ENCODE results near the gene PDILT.
"Not testable (repeated sequence)": the region's sequence is repeated elsewhere in the genome, so short reads cannot be mapped to it uniquely, and the experiment has no call there.

The PDILT gene

DNA sequence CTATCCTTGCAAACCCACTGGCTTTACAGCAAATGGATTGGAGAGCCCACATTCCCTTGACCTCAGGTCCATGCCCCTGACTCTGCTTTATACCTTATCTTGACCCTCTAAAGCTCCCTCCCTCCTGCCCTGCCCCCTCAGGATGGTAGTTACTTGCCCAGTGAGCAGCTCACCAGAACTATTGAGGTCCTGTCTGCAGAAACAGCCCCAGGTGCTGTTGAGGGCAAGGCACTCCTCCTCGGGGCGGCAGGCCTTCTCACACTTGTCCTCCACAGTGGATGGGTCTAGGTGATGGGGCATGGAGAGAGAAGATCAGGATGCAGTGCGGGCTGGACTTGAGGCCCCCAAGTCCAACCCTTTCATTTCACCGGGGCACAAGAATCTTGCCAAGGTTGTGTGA, 81.8 kb downstream of the PDILT start:
- DNase-seq (ENCODE audit: low read depth, low spot score): no peak

DNA sequence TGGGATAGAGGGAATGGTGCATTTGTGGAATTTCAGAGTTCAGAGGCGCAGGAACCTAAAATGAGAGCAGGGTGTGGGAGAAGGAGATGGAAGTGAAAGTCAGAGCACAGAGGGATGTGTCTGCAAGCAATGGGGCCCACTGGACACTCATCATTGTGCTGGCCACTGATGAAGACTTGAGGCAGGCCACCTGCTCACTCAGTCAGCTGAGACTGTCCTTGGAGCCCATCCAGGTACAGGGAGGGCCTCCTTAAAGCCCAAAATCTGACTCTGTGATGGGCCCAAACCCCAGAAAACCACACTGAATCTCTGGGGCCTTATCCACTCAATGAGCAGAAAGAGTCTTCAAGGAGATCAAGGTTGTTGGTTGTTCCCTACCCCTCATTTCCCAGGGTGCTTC, 82.9 kb downstream of the PDILT start:
- DNase-seq (ENCODE audit: low read depth, low spot score): no peak

DNA sequence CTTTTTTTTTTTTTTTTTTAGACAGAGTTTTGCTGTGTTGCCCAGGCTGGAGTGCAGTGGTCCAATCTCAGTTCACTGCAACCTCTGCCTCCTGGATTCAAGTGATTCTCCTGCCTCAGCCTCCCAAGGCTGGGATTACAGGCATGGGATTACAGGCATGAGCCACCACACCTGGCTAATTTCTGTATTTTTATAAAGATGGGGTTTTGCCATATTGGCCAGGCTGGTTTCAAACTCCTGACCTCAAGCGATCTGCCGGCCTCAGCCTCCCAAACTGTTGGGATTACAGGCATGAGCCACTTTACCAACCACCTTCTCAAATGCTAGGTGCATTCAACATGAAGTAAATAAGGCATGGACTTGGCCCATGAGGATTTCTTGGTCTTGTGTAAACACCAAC, 83.5 kb downstream of the PDILT start:
- DNase-seq (ENCODE audit: low read depth, low spot score): not testable (repeated sequence)

DNA sequence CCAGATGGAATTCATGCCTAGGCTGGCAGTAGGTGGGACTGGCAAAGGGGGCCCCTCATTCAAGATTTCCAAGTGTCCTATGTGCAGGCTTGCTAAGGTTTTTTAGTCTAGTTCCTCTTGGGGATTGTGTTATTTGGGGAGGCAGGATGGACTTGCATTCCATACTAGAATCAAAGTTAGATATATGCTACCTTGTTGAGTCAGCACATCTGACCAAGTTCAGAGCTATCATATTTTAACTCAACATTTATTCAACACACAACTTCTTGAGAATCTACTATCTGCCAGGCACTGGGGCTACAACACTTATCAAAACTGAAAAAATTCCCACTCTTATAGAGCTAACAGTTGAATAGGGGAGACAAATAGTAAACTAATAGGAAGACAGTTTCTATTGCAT, 83.9 kb downstream of the PDILT start:
- no peak for DNase-seq (ENCODE audit: low read depth, low spot score)

DNA sequence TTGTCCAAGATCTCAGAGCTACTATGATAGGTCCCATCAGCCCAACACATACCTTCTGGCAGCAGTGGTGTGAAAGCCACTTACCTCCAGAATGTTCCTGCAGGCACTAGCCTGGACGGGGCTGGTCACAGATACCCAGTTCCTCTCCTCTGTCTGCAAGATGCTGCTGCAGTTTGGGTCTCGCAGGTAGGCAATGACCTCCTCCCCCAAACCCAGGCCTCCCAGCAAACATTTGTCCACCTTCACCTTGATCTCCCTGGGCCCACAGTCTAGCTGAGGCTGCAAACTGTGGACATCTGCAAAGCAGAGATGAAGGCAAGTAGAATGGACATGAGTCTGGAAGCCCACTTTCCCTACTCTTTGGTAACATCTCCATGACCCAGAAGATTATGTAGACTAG, 84.4 kb downstream of the PDILT start:
- DNase-seq (ENCODE audit: low read depth, low spot score): no peak

DNA sequence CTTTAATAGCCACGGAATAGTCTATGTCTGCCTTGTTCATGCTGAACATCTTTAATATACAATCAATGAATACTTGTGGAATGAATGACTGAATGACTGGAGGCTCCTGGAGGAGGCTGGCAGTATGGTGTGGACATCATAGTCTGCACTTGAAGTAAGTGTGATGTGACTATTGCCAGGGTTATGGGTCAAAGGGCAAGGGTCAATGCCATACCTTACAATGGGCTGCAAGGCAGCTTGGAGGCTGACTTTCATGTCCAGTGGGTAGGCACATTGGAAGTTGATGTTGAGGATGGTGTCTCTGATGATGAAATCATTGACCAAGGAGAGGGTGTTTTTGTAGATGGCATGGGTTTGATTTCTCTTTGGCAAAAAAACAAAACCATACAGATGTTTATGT, 85.1 kb downstream of the PDILT start:
- no peak for DNase-seq (ENCODE audit: low read depth, low spot score)

DNA sequence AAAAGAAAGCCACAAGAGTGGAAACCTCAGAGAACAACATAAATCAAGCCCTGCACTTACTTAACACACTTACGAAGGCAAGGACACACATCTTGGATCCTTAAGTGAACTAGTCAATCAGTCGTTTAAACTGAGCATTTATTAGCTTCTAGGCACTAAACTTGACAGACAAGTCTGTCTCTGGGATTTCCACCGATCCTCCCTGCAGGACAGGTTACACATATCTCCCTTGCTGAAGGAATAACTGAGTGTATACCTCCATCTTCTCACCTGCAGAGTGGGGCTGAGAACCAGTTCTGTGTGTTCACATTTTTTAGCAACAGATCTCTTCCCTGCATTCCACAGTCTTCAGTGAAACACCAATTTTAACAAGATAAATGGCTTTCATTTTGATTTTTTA, 86.1 kb downstream of the PDILT start:
- no peak for DNase-seq (ENCODE audit: low read depth, low spot score)

DNA sequence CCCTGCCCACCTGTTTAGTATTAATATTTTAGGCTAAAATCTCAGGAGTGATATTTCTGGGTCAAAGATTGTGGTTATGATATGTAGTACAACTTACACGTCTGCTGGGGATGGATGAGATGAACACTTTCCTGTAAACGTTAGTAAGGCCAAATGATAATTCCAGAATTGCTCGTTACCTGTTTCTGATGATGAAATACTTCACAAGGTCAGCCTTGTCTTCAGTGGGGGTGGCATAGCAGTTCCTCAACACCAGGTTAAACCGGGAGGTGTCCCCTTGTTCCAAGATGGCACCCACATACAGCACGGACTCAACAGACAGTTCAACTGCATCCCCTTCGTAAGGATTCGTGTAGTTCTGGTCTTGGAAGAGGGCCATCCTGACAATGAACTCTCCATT, 86.5 kb downstream of the PDILT start:
- no peak for DNase-seq (ENCODE audit: low read depth, low spot score)

DNA sequence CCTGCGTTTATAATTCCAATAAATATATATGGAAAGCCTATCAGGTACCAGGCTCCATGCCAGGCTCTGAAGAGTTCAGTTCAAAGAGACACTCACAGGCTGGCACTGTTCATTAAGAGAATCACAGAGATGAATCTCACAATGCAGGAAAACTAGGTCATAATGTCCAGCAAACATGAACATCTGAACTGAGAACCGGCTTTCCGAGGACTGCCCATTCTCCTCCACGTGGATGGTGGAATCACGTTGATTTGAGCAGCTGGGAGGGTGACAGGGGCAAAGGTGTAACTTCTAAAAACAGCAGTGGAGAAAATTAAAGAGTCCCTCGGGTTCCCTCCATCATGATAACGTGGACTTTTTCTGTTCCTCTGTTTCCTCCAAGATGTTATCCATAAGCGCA, 87.4 kb downstream of the PDILT start:
- DNase-seq (ENCODE audit: low read depth, low spot score): no peak

DNA sequence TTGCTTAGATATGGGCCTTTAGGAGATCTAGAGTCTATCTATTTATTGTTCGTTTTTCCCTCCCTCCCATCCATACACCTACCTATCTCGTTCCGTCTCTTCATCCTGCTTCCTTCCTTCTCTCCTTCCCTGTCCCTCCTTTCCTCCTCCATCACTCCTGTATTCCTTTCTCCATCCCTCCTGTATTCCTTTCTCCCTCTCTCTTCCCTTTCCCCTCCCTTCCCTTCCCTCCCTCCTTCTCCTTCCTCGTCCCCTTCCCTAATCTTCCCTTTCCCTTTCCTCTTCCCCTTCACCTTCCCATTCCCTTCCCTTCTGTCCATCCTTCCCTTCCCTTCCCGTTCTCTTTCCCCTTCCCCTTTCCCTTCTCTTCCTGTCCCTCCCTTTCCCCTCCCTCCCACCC, 87.8 kb downstream of the PDILT start:
- no peak for DNase-seq (ENCODE audit: low read depth, low spot score)

DNA sequence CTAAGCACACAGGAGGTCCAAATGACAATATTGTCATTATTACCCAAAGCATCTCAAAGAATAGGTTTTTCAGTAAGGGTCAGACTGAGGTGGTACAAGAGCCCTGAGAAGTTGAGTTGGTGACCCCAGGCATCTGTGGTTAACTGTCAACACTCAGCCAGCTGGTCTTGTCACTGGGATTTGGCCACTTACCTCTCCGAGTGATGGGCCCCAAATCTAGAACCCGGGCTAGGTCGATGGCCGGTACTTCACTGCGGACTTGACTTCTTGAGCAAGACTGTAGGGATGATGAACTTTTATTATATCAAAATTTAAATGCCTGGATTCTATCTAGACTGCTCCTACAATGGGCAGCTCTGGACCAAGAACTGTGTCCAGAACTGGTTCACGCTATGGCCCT, 88.8 kb downstream of the PDILT start:
- DNase-seq (ENCODE audit: low read depth, low spot score): no peak

DNA sequence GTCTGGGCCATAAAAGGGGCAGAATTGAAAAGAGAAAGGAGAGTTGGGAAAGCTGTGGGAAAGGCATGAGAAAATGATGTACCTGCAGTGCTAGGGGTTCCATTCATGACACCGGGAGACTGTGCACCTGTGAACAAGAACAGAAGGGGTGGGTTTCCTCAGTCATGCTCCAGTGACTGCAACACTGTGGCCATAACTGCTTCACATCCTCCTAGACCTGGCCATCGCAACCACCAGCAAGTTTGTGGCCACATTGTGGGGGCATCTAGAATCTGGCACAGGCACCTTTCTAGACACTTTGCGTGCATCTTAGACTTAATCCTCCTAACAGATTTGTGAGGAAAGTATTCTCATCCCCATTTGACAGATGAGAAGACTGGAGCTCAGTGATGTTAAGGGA, 90.0 kb downstream of the PDILT start:
- DNase-seq (ENCODE audit: low read depth, low spot score): no peak

DNA sequence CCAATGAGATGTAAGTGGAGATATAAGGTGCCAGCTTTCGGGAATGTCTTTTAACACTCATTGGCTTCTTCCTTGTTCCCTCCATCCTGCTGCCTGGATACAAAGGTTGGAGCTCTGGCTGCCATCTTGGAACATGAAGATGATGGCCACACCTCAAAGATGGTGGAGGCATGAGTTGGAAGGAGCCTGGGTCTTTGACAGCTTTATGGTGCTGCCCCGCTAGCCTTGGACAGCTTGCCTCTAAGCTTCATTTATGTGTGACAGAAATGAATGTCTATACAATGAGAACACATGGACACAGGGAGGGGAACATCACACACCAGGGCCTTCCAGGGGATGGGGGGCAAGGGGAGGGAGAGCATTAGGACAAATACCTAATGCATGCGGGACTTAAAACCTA, 90.8 kb downstream of the PDILT start:
- no peak for DNase-seq (ENCODE audit: low read depth, low spot score)

DNA sequence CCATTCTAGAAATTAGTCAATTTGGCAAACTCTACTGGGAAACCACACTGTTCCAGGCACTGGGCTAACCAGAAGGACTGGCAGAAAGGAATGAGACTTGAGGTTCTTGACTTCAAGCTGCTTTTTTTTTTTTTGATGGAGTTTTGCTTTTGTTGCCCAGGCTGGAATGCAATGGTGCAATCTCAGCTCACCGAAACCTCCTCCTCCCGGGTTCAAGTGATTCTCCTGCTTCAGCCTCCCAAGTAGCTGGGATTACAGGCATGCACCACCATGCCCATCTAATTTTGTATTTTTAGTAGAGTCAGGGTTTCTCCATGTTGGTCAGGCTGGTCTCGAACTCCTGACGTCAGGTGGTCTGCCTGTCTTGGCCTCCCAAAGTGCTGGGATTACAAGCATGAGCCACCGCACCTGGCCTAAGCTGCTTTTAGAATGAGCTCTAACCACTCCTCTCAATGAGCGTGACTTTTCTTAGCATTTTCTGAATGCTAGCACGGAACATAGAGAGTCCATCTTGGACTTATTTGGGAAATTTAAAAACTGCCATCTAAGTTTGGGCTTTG, 91.9 kb downstream of the PDILT start:
- not testable (repeated sequence) for DNase-seq (ENCODE audit: low read depth, low spot score)

DNA sequence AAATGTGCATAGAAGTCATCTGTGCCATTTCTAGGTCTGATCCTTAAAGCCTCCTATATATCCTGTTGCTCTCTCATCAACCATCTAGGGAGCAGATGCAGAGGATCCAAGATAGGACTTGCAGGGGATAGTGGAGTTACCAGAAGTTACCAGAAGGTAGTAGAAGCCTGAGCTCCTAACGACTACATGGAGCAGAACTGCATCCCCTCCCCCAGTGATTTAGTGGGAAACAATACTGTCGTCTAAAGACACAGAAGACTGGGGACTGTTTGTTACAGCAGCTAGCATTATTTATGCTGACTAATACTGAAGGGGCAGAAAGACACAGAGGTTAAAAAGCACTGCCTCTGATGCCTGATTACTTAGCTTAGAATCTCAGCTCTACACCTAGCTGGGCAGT, 93.0 kb downstream of the PDILT start:
- no peak for DNase-seq (ENCODE audit: low read depth, low spot score)

DNA sequence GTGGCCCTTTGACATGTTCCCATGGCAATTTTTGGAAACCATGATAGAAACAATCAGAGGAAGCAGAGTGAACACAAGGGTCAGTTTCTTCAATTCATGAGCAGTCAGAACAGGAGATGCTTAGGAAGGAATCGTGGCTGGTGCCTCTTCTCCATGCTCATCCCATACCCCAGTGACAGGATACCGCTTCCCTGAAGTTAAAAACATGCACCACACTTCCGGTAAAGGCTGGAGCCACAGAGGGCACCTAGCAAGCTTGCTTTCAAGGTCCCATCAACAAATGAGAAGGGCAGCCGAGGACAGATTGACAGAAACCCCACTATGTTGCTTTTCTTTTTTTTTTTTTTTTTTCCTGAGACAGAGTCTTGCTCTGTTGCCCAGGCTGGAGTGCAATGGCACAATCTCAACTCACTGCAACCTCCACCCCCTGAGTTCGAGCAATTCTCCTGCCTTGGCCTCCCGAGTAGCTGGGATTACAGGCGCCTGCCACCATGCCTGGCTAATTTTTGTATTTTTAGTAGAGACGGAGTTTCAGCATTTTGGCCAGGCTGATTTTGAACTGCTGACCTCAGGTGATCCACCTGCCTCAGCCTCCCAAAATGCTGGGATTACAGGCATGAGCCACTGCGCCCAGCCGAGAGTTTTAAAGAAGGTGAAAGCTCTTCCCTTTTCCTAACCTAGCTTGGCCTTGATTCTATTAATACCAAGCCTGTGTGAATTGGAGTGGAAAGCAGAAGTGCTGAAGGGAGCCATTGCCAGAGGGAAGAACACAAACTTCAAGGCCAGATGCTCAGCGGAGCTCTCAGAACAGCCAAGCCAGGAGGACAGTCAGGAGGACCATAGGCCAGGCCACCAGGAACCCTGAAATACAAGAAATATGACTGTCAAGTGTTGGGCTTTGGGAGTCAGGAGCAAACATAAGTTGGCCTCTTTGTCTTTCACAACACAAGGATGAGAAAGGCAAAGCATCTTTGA, 93.8 kb downstream of the PDILT start:
- DNase-seq (ENCODE audit: low read depth, low spot score): no peak

DNA sequence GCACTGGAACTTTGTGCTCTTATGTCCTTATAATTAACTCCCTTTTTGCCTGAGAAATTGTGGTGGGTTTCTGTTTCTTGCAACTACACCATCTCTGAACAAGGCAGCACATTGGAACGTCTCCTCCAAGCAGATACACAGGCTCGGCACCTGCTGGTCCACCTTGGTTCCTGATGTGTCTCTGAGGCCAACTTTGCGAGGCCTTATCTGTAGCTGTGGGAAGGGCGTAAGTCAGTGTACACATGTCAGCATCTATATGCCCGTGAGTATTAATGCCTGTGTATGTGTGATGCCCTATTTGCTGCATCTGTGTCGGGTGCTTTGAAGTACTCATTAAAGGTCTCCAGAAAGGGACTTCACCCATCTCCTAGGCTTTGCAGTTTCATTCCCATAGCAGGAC, 94.8 kb downstream of the PDILT start:
- DNase-seq (ENCODE audit: low read depth, low spot score): no peak

Measured in ELF-1 (cell line).